ENCODE measurements around the gene ZNF552. TPM values are rescaled to one million over a fixed set of nuclear protein-coding genes. Genes with fewer than 3 reads are reported as not detected.
A peak's percentile ranks its signal among the peaks of the same experiment; 100 is the strongest.
"Not testable (repeated sequence)": the region's sequence is repeated elsewhere in the genome, so short reads cannot be mapped to it uniquely, and the experiment has no call there.

ZNF552 gene
- total RNA-seq, 1 donor: 5.8 TPM

DNA sequence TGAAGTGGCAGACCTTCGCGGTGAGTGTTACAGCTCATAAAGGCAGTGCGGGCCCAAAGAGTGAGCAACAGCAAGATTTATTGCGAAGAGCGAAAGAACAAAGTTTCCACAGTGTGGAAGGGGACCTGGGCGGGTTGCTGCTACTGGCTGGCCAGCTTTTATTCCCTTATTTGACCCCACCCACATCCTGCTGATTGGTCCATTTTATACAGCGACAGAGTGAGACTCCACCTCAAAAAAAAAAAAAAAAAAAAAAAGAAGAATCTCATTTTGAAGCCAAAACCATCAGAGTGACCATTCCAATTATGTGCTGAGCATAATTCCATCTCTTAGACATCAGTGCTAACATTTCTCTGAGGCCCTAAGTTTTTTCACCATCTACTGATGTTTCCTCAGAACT lies 1.9 kb upstream of the ZNF552 start:
- Histone ChIP-seq H3K79me2 (ENCODE audit: insufficient read depth, low read length) (peaks cover 40% of the 10 kb centered on the region), H3K4me2 (ENCODE audit: insufficient read depth, low read length) (no peak overlapping the region), H3K27ac (ENCODE audit: low read depth, low read length) (no peak overlapping the region), H3K4me1 (ENCODE audit: insufficient read depth, low read length) (peaks cover 11% of the 10 kb centered on the region), H3K36me3 (ENCODE audit: insufficient read depth, low read length) (peaks cover 6% of the 10 kb centered on the region), H3K27me3 (ENCODE audit: insufficient read depth, low read length) (no peaks in the 10 kb centered on the region), H4K20me1 (ENCODE audit: insufficient read depth, low read length) (peaks cover 2% of the 10 kb centered on the region), H3K4me3 (ENCODE audit: insufficient read depth, low read length) (no peak overlapping the region), H3K9me3 (ENCODE audit: low read depth, low read length) (no peaks in the 10 kb centered on the region), H2AFZ (ENCODE audit: low read length) (no peak overlapping the region)
- TF ChIP-seq, protein P1, sequence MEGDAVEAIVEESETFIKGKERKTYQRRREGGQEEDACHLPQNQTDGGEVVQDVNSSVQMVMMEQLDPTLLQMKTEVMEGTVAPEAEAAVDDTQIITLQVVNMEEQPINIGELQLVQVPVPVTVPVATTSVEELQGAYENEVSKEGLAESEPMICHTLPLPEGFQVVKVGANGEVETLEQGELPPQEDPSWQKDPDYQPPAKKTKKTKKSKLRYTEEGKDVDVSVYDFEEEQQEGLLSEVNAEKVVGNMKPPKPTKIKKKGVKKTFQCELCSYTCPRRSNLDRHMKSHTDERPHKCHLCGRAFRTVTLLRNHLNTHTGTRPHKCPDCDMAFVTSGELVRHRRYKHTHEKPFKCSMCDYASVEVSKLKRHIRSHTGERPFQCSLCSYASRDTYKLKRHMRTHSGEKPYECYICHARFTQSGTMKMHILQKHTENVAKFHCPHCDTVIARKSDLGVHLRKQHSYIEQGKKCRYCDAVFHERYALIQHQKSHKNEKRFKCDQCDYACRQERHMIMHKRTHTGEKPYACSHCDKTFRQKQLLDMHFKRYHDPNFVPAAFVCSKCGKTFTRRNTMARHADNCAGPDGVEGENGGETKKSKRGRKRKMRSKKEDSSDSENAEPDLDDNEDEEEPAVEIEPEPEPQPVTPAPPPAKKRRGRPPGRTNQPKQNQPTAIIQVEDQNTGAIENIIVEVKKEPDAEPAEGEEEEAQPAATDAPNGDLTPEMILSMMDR (IDR thresholded peaks at IDR 0.05; ENCODE audit: extremely low read depth, low read depth, low read length): no peak
- no peak for DNase-seq (ENCODE audit: insufficient read length, low spot score, missing footprints)

DNA sequence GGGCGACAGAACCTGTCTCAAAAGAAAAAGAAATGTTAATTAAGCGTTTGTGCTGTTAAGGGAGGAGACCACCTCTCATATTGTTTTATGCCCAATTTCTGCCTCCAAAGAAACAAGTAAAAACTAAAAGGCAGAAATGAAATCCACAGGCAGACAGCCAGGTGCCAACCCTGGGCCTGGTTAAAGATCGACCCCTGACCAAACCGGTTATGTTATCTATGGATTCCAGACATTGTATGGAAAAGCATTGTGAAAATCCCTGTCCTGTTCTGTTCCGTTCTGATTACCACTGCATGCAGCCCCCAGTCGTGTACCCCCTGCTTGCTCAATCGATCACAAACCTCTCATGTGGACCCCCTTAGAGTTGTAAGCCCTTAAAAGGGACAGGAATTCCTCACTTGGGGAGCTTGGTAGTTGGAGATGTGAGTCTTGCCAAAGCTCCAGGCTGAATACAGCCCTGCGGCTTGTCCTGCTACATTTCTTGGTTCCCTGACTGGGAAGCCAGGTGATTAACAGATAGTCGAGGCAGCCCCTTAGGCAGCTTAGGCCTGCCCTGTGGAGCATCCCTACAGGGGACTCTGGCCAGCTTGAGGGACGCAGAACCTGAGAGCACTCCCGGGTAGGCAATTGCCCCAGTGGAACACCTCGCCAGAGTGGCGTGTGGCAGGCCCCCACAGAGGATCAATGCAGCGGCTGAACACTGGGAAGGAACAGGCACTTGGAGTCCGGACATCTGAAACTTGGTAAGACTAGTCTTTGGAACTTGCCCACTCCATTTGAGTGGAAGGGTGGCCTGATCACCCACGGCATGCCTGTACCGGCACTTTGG lies 748 bp upstream of the ZNF552 start:
- Histone ChIP-seq H4K20me1 (ENCODE audit: insufficient read depth, low read length) (no peaks in the 10 kb centered on the region), H3K27me3 (ENCODE audit: insufficient read depth, low read length) (no peaks in the 10 kb centered on the region), H3K4me2 (ENCODE audit: insufficient read depth, low read length) (peak overlapping the region; percentile 75), H2AFZ (ENCODE audit: low read length) (no peak overlapping the region), H3K4me3 (ENCODE audit: insufficient read depth, low read length) (peak overlapping the region; percentile 92), H3K4me1 (ENCODE audit: insufficient read depth, low read length) (peaks cover 7% of the 10 kb centered on the region), H3K9me3 (ENCODE audit: low read depth, low read length) (no peaks in the 10 kb centered on the region), H3K27ac (ENCODE audit: low read depth, low read length) (peak overlapping the region; percentile 61), H3K79me2 (ENCODE audit: insufficient read depth, low read length) (peaks cover 30% of the 10 kb centered on the region), H3K36me3 (ENCODE audit: insufficient read depth, low read length) (peaks cover 6% of the 10 kb centered on the region)
- DNase-seq (ENCODE audit: insufficient read length, low spot score, missing footprints): no peak
- TF ChIP-seq, protein P1 (IDR thresholded peaks at IDR 0.05; ENCODE audit: extremely low read depth, low read depth, low read length): no peak

DNA sequence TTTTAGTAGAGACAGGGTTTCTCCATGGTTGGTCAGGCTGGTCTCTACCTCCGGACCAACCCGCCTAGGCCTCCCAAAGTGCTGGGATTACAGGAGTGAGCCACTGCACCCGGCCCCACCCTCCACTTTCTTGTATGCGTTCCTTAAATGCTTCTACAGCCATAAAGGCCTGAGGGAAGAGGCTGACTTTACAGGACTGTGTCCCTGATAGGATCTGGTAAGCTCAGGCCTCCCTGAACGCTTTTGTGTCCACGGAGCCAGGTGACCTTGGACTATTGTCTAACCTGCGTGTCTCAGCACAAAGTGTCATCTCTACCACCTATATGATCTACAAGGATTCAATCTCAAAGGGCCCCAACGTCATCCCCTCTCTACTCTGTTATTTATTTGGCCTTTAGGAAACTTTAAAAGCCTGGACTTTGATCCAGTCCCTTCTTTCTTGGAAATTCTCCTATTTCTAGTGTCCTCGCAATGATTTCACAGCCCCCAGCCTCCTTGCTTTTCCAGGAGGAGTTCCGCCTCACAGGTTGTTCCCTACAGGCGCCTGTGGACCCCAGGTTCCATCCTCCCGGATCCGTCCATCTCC lies 701 bp downstream of the ZNF552 start:
- Histone ChIP-seq H2AFZ (ENCODE audit: low read length) (peak overlapping the region; percentile 92), H3K27ac (ENCODE audit: low read depth, low read length) (peak overlapping the region; percentile 61), H3K27me3 (ENCODE audit: insufficient read depth, low read length) (no peaks in the 10 kb centered on the region), H3K4me1 (ENCODE audit: insufficient read depth, low read length) (peaks cover 5% of the 10 kb centered on the region), H3K4me2 (ENCODE audit: insufficient read depth, low read length) (peak overlapping the region; percentile 75), H3K79me2 (ENCODE audit: insufficient read depth, low read length) (peaks cover 22% of the 10 kb centered on the region), H3K4me3 (ENCODE audit: insufficient read depth, low read length) (peak overlapping the region; percentile 92), H3K36me3 (ENCODE audit: insufficient read depth, low read length) (peaks cover 10% of the 10 kb centered on the region), H3K9me3 (ENCODE audit: low read depth, low read length) (no peaks in the 10 kb centered on the region), H4K20me1 (ENCODE audit: insufficient read depth, low read length) (no peaks in the 10 kb centered on the region)
- TF ChIP-seq, protein P1 (IDR thresholded peaks at IDR 0.05; ENCODE audit: extremely low read depth, low read depth, low read length): no peak
- no peak for DNase-seq (ENCODE audit: insufficient read length, low spot score, missing footprints)

DNA sequence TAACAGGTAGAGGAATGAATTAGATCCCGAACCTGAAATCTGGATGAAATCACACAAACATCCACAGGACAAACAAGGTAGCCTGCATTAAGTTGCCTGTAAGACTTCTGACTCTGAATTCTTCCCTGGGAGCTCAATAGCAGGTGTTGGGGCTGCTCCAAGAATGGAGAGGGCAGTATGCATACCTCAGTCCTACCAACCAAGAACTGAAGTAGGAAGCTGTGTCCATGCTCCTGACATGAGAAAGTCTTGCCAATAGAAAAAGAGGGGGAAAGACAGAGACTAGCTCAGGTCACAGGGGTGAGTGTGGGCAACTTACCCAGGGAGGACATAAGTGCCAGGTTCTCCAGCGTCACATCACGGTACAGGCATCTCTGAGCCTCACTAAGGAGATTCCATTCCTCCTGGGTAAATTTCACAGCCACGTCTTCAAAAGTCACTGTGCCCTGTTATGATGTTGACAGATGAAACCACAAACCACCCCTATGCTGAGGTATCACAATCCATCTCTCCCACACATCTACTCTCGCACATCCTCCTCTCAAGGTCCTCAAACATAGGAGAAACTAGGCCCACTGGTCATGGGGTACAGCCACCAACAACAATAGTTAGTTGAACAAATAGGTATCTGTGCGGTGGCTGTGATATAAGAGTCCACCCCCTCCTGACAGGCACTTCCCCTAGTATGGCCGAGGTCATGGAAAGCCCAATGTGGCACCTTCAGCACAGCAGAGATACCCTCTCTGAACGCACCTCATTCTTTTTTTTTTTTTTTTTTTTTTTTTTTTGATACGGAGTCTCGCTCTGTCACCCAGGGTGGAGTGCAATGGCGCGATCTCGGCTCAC lies 1.5 kb downstream of the ZNF552 start:
- not testable (repeated sequence) for H2AFZ ChIP-seq (ENCODE audit: low read length); H3K27me3 ChIP-seq (ENCODE audit: insufficient read depth, low read length); H3K4me1 ChIP-seq (ENCODE audit: insufficient read depth, low read length); H4K20me1 ChIP-seq (ENCODE audit: insufficient read depth, low read length); DNase-seq (ENCODE audit: insufficient read length, low spot score, missing footprints); H3K9me3 ChIP-seq (ENCODE audit: low read depth, low read length); H3K27ac ChIP-seq (ENCODE audit: low read depth, low read length); H3K4me3 ChIP-seq (ENCODE audit: insufficient read depth, low read length)
- H3K79me2 ChIP-seq (ENCODE audit: insufficient read depth, low read length): peaks cover 25% of the 10 kb centered on the region
- peak overlapping the region; percentile 75 for H3K4me2 ChIP-seq (ENCODE audit: insufficient read depth, low read length)
- peaks cover 15% of the 10 kb centered on the region for H3K36me3 ChIP-seq (ENCODE audit: insufficient read depth, low read length)
